Measurements from ENCODE around the gene LARGE2. TPM values are rescaled to one million over a fixed set of nuclear protein-coding genes. Genes with fewer than 3 reads are reported as not detected.

LARGE2 gene
- total RNA-seq, 1 experiment from 2014 or later: 18.4 TPM

DNA sequence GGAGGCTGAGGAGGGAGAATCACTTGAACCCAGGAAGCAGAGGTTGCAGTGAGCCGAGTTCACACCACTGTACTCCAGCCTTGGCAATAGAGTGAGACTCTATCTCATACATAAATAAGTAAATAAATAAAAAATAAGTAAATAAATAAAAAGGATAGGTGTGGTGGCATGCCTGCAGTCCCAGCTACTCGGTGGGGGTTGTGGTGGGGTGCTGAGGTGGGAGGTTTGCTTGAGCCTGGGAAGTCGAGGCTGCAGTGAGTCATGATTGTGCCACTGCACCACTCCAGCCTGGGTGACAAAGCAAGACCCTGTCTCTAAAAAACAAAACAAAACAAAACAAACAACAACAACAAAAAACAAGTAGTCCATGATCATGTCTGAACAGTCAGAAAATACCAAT is 3.1 kb downstream of the LARGE2 start:
- H4K20me1 ChIP-seq (ENCODE audit: low read length): no peaks in the 10 kb centered on the region
- peaks cover 5% of the 10 kb centered on the region; the same call in 1 of the 2 replicates for H3K79me2 ChIP-seq (ENCODE audit: low read length)
- H3K4me2 ChIP-seq (ENCODE audit: low read length): no peak overlapping the region
- no peak overlapping the region for H3K27ac ChIP-seq (ENCODE audit: low read length)
- BruUV-seq (replicated peaks): no TSS peak
- DNase-seq (no peak), ATAC-seq (no peak)
- no peaks in the 10 kb centered on the region for H3K9me3 ChIP-seq (ENCODE audit: low read length)
- no peaks in the 10 kb centered on the region for H3K36me3 ChIP-seq (ENCODE audit: low read depth, low read length)
- H3K27me3 ChIP-seq (ENCODE audit: low read length): no peaks in the 10 kb centered on the region
- intact Hi-C loops (cut with micrococcal nuclease): no loop called here
- POLR2A ChIA-PET (ENCODE audit: unreplicated experiment): interaction anchor here (0.6 kb wide), 1 partner anchor 318 kb away, joined by 3 read pairs; no protein-coding TSS in a partner anchor
- H3K4me3 ChIP-seq (ENCODE audit: low read length): no peak overlapping the region
- no peak overlapping the region for H3K9ac ChIP-seq (ENCODE audit: low read length)
- CTCF ChIA-PET: no interaction called here
- TF ChIP-seq EZH2phosphoT487 (IDR thresholded peaks at IDR 0.05; ENCODE audit: borderline replicate concordance, low read length) (no peak), EZH2 (IDR thresholded peaks at IDR 0.05; ENCODE audit: low read length, unreplicated experiment) (no peak)
- TF ChIP-seq, protein P1, sequence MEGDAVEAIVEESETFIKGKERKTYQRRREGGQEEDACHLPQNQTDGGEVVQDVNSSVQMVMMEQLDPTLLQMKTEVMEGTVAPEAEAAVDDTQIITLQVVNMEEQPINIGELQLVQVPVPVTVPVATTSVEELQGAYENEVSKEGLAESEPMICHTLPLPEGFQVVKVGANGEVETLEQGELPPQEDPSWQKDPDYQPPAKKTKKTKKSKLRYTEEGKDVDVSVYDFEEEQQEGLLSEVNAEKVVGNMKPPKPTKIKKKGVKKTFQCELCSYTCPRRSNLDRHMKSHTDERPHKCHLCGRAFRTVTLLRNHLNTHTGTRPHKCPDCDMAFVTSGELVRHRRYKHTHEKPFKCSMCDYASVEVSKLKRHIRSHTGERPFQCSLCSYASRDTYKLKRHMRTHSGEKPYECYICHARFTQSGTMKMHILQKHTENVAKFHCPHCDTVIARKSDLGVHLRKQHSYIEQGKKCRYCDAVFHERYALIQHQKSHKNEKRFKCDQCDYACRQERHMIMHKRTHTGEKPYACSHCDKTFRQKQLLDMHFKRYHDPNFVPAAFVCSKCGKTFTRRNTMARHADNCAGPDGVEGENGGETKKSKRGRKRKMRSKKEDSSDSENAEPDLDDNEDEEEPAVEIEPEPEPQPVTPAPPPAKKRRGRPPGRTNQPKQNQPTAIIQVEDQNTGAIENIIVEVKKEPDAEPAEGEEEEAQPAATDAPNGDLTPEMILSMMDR (conservative IDR thresholded peaks at IDR 0.05; ENCODE audit: low read depth, low read length): no peak
- H2AFZ ChIP-seq (ENCODE audit: low read length): no peak overlapping the region
- no peaks in the 10 kb centered on the region for H3F3A ChIP-seq (ENCODE audit: low read length, unreplicated experiment)
- H3K9me2 ChIP-seq (replicated peaks; ENCODE audit: low read length): no peaks in the 10 kb centered on the region
- peaks cover 7% of the 10 kb centered on the region; the same call in 1 of the 2 replicates for H3K4me1 ChIP-seq (ENCODE audit: insufficient read depth, low read length)

DNA sequence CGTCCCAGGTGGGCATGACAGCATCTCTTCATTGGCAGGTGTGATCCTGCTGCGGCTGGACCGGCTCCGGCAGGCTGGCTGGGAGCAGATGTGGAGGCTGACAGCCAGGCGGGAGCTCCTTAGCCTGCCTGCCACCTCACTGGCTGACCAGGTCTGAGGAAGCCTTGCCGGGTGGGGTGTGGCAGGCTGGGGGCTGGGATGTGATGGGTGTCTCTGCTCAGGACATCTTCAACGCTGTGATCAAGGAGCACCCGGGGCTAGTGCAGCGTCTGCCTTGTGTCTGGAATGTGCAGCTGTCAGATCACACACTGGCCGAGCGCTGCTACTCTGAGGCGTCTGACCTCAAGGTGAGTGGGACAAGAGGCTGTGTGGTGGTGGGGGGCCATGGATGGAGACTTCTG is 3.5 kb downstream of the LARGE2 start:
- ATAC-seq: no peak
- H3K9ac ChIP-seq (ENCODE audit: low read length): no peak overlapping the region
- no peaks in the 10 kb centered on the region for H3K9me2 ChIP-seq (replicated peaks; ENCODE audit: low read length)
- no peak overlapping the region for H3K4me3 ChIP-seq (ENCODE audit: low read length)
- H3K36me3 ChIP-seq (ENCODE audit: low read depth, low read length): no peaks in the 10 kb centered on the region
- intact Hi-C loops (cut with micrococcal nuclease): no loop called here
- CTCF ChIA-PET: no interaction called here
- no peaks in the 10 kb centered on the region for H3F3A ChIP-seq (ENCODE audit: low read length, unreplicated experiment)
- peaks cover 5% of the 10 kb centered on the region; the same call in 1 of the 2 replicates for H3K79me2 ChIP-seq (ENCODE audit: low read length)
- no peaks in the 10 kb centered on the region for H4K20me1 ChIP-seq (ENCODE audit: low read length)
- POLR2A ChIA-PET (ENCODE audit: unreplicated experiment): interaction anchor here (0.6 kb wide), 1 partner anchor 317 kb away, joined by 3 read pairs; no protein-coding TSS in a partner anchor
- BruUV-seq (replicated peaks): no TSS peak
- no peaks in the 10 kb centered on the region for H3K27me3 ChIP-seq (ENCODE audit: low read length)
- no peak overlapping the region for H2AFZ ChIP-seq (ENCODE audit: low read length)
- DNase-seq: no peak
- TF ChIP-seq EZH2 (IDR thresholded peaks at IDR 0.05; ENCODE audit: low read length, unreplicated experiment): no peak
- TF ChIP-seq EZH2phosphoT487 (IDR thresholded peaks at IDR 0.05; ENCODE audit: borderline replicate concordance, low read length): no peak
- TF ChIP-seq, protein P1 (conservative IDR thresholded peaks at IDR 0.05; ENCODE audit: low read depth, low read length): no peak
- no peak overlapping the region for H3K27ac ChIP-seq (ENCODE audit: low read length)
- peaks cover 7% of the 10 kb centered on the region; the same call in 1 of the 2 replicates for H3K4me1 ChIP-seq (ENCODE audit: insufficient read depth, low read length)
- no peaks in the 10 kb centered on the region for H3K9me3 ChIP-seq (ENCODE audit: low read length)
- H3K4me2 ChIP-seq (ENCODE audit: low read length): no peak overlapping the region

DNA sequence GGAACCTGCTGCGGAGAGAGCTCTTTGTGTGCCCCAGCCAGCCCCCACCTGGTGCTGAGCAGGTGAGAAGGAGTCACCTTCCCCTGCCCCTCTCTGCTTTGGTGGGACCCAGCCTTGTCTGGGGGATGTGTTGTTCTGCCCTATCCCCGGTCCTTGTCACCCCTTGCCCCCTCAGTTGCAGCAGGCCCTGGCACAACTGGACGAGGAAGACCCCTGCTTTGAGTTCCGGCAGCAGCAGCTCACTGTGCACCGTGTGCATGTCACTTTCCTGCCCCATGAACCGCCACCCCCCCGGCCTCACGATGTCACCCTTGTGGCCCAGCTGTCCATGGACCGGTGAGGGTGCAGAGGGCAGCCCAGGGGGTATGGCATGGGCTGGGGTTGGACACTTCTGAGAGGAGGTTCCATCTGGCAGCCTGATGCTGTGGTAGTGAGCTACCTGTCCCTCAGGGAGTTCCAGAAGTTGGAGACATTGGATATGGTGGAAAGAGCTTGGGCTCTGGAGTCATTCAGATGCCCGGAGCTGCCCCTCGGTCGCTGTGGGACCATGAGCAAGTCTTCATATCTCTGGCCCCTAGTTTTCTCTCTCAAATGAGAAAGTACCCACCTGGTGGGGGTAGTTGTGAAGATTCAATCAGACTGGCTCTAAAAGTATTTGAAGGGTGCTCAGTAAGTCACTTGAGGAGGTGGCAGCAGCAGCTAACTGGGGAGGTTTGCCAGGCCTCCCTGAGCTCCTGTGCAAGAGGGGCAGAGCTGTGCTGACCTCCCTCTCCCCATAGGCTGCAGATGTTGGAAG is 4.3 kb downstream of the LARGE2 start:
- intact Hi-C loops (cut with micrococcal nuclease): no loop called here
- ChIA-PET CTCF (no interaction called here), POLR2A (ENCODE audit: unreplicated experiment) (no interaction called here)
- H3K27ac ChIP-seq (ENCODE audit: low read length): no peak overlapping the region
- no peaks in the 10 kb centered on the region for H3K9me2 ChIP-seq (replicated peaks; ENCODE audit: low read length)
- no peak overlapping the region for H3K4me3 ChIP-seq (ENCODE audit: low read length)
- H3F3A ChIP-seq (ENCODE audit: low read length, unreplicated experiment): no peaks in the 10 kb centered on the region
- H3K4me2 ChIP-seq (ENCODE audit: low read length): no peak overlapping the region
- ATAC-seq: no peak
- no peaks in the 10 kb centered on the region for H4K20me1 ChIP-seq (ENCODE audit: low read length)
- H3K36me3 ChIP-seq (ENCODE audit: low read depth, low read length): no peaks in the 10 kb centered on the region
- no peak for DNase-seq
- H3K79me2 ChIP-seq (ENCODE audit: low read length): peaks cover 5% of the 10 kb centered on the region; the same call in 1 of the 2 replicates
- no TSS peak for BruUV-seq (replicated peaks)
- H3K4me1 ChIP-seq (ENCODE audit: insufficient read depth, low read length): peaks cover 7% of the 10 kb centered on the region; the same call in 1 of the 2 replicates
- TF ChIP-seq, protein P1 (conservative IDR thresholded peaks at IDR 0.05; ENCODE audit: low read depth, low read length): no peak
- TF ChIP-seq EZH2 (IDR thresholded peaks at IDR 0.05; ENCODE audit: low read length, unreplicated experiment) (no peak), EZH2phosphoT487 (IDR thresholded peaks at IDR 0.05; ENCODE audit: borderline replicate concordance, low read length) (no peak)
- H3K9ac ChIP-seq (ENCODE audit: low read length): no peak overlapping the region
- no peaks in the 10 kb centered on the region for H3K9me3 ChIP-seq (ENCODE audit: low read length)
- no peak overlapping the region for H2AFZ ChIP-seq (ENCODE audit: low read length)
- H3K27me3 ChIP-seq (ENCODE audit: low read length): no peaks in the 10 kb centered on the region
